GM18861 (cell line): Measurements from ENCODE around the gene MAML3.

ENCODE experiments used
- ATAC-seq: cut with Tn5 transposase; IDR thresholded peaks from one replicate; pipeline ENCODE4 v1.9.1; 2021; ENCODE audit not compliant: unreplicated experiment

The MAML3 gene

GRCh38 chr4:139934708-139935195 lies 219.2 kb downstream of the MAML3 start:
- no peak for ATAC-seq

DNA sequence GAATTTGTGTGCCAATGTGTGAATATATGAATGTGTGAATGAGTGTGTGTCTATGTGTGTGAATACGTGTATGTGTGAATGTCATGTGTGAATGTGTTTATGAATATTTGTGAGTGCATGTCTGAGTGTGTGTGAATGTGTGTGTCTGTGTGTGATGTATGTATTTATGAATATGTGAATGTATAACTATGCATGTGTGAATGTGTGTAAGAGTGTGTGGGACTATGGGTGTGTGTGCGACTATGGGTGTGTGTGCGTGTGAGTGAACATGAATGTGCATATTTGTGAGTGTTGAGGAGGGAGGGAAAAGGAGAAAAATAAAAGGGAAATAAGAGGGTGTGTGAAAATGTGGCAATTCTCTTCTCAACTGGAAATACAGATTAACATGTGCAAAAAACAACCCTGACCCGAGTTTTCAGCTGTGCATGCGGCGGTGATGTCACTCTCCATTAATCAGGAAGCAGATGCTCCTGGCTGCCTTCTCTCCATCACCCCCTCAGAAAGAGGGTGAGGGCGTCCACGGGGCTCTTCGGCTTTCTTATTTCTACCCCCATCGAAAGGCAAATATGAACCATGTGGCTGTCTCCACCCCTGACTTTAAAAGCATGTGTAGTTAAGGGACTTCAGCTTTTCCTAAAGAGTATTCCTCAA lies 219.8 kb downstream of the MAML3 start:
- no peak for ATAC-seq

- ATAC-seq, result no peak
Observed at GRCh38 chr4:139933541-139933940, 220.4 kb downstream of the MAML3 start.

DNA sequence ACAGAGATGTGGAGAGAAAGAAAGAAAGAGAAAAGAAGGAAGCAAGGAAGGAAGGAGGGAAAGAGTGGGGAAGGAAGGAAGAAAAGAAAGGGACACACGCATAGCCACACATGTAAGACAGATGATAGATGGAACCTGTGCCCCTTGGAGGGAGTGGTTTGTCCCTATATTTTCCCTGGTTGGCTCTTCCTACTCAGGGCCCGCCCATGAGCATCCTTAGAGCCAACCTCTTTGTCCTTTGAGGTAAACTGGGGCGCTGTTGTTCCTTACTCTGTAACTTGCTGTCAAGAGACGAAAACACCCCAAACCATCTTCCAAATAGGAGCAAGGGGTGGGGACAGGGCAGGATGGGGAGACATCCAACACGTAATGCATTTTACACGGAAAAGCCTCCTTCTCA lies 220.9 kb downstream of the MAML3 start:
- ATAC-seq, result no peak

DNA sequence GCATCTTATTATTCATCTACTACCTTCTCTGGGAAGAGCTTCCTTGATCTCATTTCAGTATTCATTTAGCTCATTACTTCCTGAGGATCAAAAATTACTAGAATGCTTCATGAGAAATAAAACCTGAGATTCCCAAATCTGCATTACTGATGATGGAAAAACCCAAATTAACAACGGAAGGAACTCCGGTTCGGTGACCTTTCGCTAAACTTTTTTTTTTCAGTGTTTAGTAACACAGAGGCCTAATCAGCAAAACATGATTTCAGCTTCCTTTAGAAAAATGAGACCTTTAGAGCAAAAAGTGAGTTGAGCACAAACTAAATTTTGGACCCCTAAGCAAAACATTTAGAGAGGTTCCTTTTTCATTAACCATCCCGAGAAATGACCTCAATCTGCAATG lies 229.2 kb downstream of the MAML3 start:
- ATAC-seq, result no peak

GRCh38 chr4:139922406-139923024 lies 231.5 kb downstream of the MAML3 start:
- ATAC-seq, result no peak

DNA sequence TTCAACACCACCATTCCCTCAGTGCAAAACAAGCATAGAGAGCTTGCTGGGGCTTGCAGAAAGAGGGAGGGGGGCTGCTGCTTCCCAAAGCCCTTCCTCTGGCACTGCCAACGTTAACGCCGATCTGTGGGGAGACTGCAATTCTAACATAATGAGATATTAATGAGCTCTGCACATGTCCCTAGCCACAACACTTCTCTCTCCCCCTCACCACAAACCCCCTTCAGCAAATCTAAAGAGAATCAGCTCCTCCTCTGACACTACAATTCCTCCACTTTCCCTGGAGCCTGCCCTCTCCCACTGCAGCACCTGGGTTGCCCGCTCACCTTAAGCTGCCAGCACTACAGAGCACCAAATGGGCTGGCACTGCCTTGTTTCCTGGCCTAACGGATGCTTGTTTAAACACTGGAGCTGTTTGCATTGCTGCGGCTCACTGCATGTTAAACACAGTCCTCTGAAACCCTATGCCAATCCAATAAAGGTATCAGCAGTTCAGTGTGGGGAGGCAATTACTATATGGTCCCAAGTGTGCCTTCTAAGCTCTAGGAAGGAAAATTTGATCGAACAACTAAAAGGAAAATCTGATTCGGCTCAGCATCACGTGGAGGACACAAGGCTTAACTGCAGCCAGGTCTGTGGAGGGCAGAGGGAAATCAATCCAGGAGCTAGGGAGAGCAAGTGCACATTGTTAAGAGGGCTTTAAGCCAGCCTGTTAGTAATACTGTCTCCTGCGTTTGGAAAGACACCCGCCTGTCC lies 232.4 kb downstream of the MAML3 start:
- ATAC-seq, result no peak

- ATAC-seq, result no peak
Observed at GRCh38 chr4:139920486-139921002, 233.4 kb downstream of the MAML3 start.

GRCh38 chr4:139919521-139919920 lies 234.5 kb downstream of the MAML3 start:
- ATAC-seq, result no peak

- ATAC-seq, result no peak
Observed at GRCh38 chr4:139919004-139919403, 235.0 kb downstream of the MAML3 start.

GRCh38 chr4:139918591-139918990 lies 235.4 kb downstream of the MAML3 start:
- no peak for ATAC-seq

GRCh38 chr4:139917896-139918295 lies 236.1 kb downstream of the MAML3 start:
- ATAC-seq, result no peak

GRCh38 chr4:139916041-139916440 lies 237.9 kb downstream of the MAML3 start:
- ATAC-seq, result no peak

DNA sequence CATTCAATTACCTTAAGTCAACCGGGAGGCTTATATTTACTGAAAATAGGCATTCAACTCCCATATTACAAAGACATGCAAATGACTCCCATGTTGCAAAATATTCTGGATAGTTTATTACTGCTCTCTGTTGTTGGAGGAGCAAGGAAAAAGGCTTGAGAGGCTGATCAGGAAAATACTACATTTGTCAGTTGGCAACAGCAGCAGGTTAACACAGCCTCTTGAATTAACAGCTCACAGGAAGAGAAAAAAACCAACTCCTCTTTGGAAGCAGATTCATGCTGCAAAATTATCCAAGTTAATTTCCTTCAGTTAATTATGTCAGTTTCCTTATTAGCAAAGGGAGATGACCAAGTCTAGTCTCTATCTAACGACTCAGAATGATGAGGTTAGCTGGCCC lies 238.9 kb downstream of the MAML3 start:
- ATAC-seq, result no peak

DNA sequence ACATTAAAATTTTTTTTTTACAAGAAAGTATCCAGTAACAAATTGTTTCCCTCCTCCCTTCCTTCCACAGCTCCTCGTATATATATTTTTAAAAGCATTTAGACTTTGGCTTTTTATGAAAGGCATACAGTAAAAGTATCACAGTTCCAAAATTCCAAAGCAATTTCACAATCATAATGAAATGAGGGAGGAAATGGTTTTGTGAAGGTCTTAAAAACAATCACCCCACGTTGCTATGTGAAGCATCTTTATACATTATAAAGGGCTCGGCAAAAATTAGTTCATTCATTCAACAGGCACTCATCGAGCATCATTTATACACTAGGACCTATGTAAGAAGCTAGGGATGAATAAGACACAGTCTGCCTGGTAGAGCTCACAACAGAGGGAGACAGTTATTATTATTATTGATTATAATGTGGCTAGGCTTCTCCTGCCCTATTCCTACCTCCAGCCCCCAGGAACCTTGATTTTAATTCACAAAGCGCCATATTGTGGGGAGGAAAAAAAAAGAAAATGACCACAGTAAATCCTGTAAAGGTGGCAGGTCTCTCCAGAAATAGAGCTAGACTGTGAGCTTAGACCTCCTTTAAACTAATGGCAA lies 239.9 kb downstream of the MAML3 start:
- ATAC-seq, result no peak

DNA sequence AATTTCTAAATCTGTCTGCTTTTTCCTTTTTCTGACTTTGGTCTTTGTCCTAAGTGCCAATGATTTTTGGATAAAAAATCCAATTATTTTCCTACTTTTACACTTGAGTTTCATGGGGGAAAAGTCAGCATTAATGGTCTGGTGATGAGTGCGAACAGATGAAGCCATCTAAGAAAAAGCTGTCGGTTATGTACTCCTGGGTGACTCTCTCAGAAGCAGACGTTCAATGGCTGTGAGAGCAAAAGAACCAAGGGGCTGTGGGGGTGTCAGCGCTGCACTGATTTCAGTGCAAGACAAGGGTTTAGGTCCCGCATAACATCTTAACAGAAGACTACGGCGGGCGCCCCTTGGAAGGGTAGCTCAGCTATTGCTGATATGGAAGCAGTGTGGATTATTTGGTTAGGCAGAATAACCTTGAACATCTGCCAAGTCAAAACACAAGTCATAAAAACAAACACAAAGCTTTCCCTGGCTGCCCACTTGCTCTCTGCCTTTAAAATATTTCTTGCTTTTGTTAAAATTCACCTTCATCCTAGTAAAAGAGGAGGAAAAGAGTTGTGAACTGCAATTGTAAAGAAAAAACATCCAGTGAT lies 240.5 kb downstream of the MAML3 start:
- ATAC-seq, result no peak

GRCh38 chr4:139912445-139912844 lies 241.5 kb downstream of the MAML3 start:
- no peak for ATAC-seq

DNA sequence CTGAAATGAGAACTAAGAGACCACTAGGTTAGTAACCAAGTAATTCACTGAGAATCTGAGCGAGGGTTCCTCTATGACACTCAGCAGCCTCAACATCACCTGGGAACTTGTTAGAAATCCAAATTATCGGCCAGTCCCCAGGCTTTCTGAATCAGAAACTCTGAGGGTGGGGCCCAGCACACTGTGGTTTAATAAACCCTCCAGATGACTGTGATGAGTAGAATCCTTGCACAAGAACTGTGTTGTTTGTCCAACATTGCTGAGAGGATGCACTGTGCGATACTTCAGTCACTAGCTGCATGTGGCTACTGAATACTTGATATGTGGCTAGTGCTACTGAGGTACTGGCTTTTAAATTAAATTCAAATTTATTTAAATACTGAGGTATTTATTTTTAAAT lies 243.9 kb downstream of the MAML3 start:
- ATAC-seq, result no peak

DNA sequence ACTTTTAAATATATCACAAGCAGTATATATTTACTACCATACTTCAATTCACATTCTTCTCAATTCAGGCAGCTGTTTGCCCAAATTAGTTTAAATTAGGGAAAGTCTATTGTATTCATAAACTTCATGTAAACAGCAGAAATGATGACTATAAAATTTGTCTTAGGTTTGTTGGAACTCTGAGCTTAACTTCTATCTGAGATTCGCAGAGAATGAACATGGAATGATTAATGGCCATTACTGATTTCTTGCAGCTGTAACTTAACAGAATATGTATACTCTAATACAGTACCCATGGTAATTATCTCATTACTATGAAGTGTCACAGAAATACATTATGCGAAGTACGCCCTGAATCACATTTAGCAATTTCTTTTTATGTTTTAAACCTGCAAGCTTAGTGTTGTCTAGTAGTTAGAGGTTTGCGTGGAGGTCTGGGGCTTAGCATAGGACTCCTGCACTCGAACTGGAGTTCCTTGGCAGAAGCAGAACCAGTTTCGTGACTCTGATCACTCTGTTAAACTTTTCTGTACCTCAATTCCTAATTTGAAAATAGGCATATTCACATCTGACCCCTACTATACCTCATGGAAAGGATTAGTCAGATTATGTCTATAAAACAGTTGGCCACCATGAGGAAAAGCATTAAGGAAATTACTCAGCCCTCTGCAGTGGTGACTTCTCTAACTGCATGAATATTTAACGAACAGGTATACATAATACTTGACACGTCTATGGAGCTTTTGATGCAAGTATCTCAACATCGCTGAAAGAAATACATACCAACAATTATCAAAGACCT lies 245.1 kb downstream of the MAML3 start:
- no peak for ATAC-seq
